GM19328 (cell line): Measurements from ENCODE around the gene HOXC5.
"Not testable (repeated sequence)": the region's sequence is repeated elsewhere in the genome, so short reads cannot be mapped to it uniquely, and the experiment has no call there.

Experiments used
- ATAC-seq: cut with Tn5 transposase; IDR thresholded peaks from one replicate; pipeline ENCODE4 v1.9.1; 2021; ENCODE audit warnings: mild to moderate bottlenecking, moderate library complexity; ENCODE audit not compliant: unreplicated experiment

The HOXC5 gene

GRCh38 chr12:54060174-54060974 lies 27.5 kb downstream of the HOXC5 start:
- no peak for ATAC-seq

- ATAC-seq: no peak
Observed at GRCh38 chr12:54060975-54061778, 28.3 kb downstream of the HOXC5 start.

- ATAC-seq: no peak
Observed at GRCh38 chr12:54065677-54066076, 32.8 kb downstream of the HOXC5 start.

GRCh38 chr12:54066408-54066807 lies 33.6 kb downstream of the HOXC5 start:
- ATAC-seq: no peak

GRCh38 chr12:54068418-54069070 lies 35.7 kb downstream of the HOXC5 start:
- ATAC-seq: no peak

GRCh38 chr12:54071942-54072341 lies 39.1 kb downstream of the HOXC5 start:
- ATAC-seq: no peak

- no peak for ATAC-seq
Observed at GRCh38 chr12:54074308-54074707, 41.5 kb downstream of the HOXC5 start.

GRCh38 chr12:54075409-54075808 lies 42.6 kb downstream of the HOXC5 start:
- no peak for ATAC-seq

- no peak for ATAC-seq
Observed at GRCh38 chr12:54075974-54076373, 43.1 kb downstream of the HOXC5 start.

- ATAC-seq: not testable (repeated sequence)
Observed at GRCh38 chr12:54077843-54078242, 45.0 kb downstream of the HOXC5 start.

- not testable (repeated sequence) for ATAC-seq
Observed at GRCh38 chr12:54079115-54079514, 46.3 kb downstream of the HOXC5 start.

- ATAC-seq: not testable (repeated sequence)
Observed at GRCh38 chr12:54080008-54080924, 47.4 kb downstream of the HOXC5 start.

- not testable (repeated sequence) for ATAC-seq
Observed at GRCh38 chr12:54081053-54081514, 48.2 kb downstream of the HOXC5 start.

GRCh38 chr12:54081581-54082396 lies 48.9 kb downstream of the HOXC5 start:
- not testable (repeated sequence) for ATAC-seq

- no peak for ATAC-seq
Observed at GRCh38 chr12:54082397-54082892, 49.6 kb downstream of the HOXC5 start.
